Measurements from ENCODE around the gene NUFIP2.

DNA sequence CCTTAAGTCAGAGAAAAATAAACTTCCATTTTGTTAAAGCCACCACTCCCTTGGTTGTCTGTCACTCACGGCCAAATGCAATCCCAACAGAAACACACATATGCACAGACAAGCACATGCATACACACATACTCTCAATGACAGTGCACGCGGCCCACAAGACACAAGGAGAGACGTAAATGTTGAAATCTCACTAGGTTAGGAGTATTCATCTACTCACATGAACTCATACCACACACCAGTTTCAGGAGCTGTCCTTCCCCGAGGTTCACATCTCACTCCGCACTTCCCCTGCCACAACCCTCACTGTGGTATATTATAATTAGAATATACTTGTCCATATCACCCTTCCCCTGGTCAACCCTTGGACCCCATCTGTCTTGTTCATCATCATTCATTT, 77.8 kb downstream of the NUFIP2 start:
- TF ChIP-seq ZNF274 (IDR thresholded peaks at IDR 0.05; ENCODE audit: low read depth, low read length) (no peak), YY1 (IDR thresholded peaks at IDR 0.05; ENCODE audit: insufficient read depth, insufficient read length) (no peak)

Measured in NT2/D1 (cell line).